Head of caudate nucleus (tissue), 42 donors: ENCODE measurements around the gene RIMOC1.

Experiments used
- DNase-seq, 42 donors: peaks; one replicate each; pipeline versions ENCODE4 v3.0.0 to v3.0.0-alpha.2; 2020 to 2021; ENCODE audit warnings: mixed read lengths in 7 of 42
- intact Hi-C: fragments of 100-400 bp; cut with DNase I; formaldehyde crosslinking; loops from one replicate; pipeline ENCODE4 v1.15.0; 2022

Gene RIMOC1

GRCh38 chr5:41883243-41883642, 20.9 kb upstream of the RIMOC1 start:
- DNase-seq = no peak
- intact Hi-C loops = no loop called here

GRCh38 chr5:41883936-41884335, 20.2 kb upstream of the RIMOC1 start:
- no peak for DNase-seq
- intact Hi-C loops = no loop called here

- intact Hi-C loops = no loop called here
- no peak for DNase-seq
These were observed 18.9 kb upstream of the RIMOC1 start for GRCh38 chr5:41885286-41885685.

- intact Hi-C loops = no loop called here
These were observed 13.0 kb upstream of the RIMOC1 start for GRCh38 chr5:41891066-41891707.

GRCh38 chr5:41892031-41892430, 12.1 kb upstream of the RIMOC1 start:
- intact Hi-C loops = no loop called here

More at GRCh38 chr5:41891066-41891707, 13.0 kb upstream of the RIMOC1 start:
- no peak for DNase-seq

GRCh38 chr5:41893074-41893851, 10.9 kb upstream of the RIMOC1 start:
- intact Hi-C loops = no loop called here
- no peak for DNase-seq

More at GRCh38 chr5:41892031-41892430, 12.1 kb upstream of the RIMOC1 start:
- DNase-seq = no peak

- no peak for DNase-seq
- intact Hi-C loops = no loop called here
These were observed 7.9 kb upstream of the RIMOC1 start for GRCh38 chr5:41896230-41896629.

GRCh38 chr5:41903382-41903891, 707 bp upstream of the RIMOC1 start:
- intact Hi-C loops = no loop called here
- DNase-seq = no peak

GRCh38 chr5:41906151-41906550, 2.0 kb downstream of the RIMOC1 start:
- intact Hi-C loops = no loop called here
- no peak for DNase-seq

- intact Hi-C loops = no loop called here
- no peak for DNase-seq
These were observed 4.4 kb downstream of the RIMOC1 start for GRCh38 chr5:41908374-41909079.

GRCh38 chr5:41918105-41918504, 14.0 kb downstream of the RIMOC1 start:
- intact Hi-C loops = no loop called here
- no peak for DNase-seq

GRCh38 chr5:41921166-41921565, 17.0 kb downstream of the RIMOC1 start:
- DNase-seq = no peak
- intact Hi-C loops = no loop called here

GRCh38 chr5:41921874-41922273, 17.7 kb downstream of the RIMOC1 start:
- intact Hi-C loops = no loop called here
- DNase-seq = no peak

- no peak for DNase-seq
- intact Hi-C loops = no loop called here
These were observed 20.4 kb downstream of the RIMOC1 start for GRCh38 chr5:41924526-41924871.

- peak; percentile 61 to 95 (median 88) for DNase-seq
- intact Hi-C loops = no loop called here
These were observed 20.9 kb downstream of the RIMOC1 start, which contains the start of gene FBXO4 for GRCh38 chr5:41924872-41925554. TSS of gene FBXO4 (plus strand) at chr5:41925281. CDS start at chr5:41925310, 29 bp downstream.

GRCh38 chr5:41925555-41925951, 21.4 kb downstream of the RIMOC1 start:
- intact Hi-C loops = no loop called here
- DNase-seq = peak in 37 of 42 donors; percentile 4 to 65 (median 22)

GRCh38 chr5:41927604-41928003, 23.5 kb downstream of the RIMOC1 start:
- intact Hi-C loops = no loop called here
- no peak for DNase-seq

- no peak for DNase-seq
- intact Hi-C loops = no loop called here
These were observed 24.9 kb downstream of the RIMOC1 start for GRCh38 chr5:41929035-41929434.

- DNase-seq = no peak
- intact Hi-C loops = no loop called here
These were observed 28.6 kb downstream of the RIMOC1 start for GRCh38 chr5:41932770-41933169.
